HG02852 (cell line): ENCODE data around the gene FLOT1.
A peak's percentile ranks its signal among the peaks of the same experiment; 100 is the strongest.

Source experiments
- ATAC-seq: cut with Tn5 transposase; IDR thresholded peaks from one replicate; pipeline ENCODE4 v1.9.1; 2021; ENCODE audit warnings: mild to moderate bottlenecking, moderate library complexity; ENCODE audit not compliant: unreplicated experiment

The FLOT1 gene

GRCh38 chr6:30683183-30683979 lies 59.1 kb downstream of the FLOT1 start:
- no peak for ATAC-seq

GRCh38 chr6:30682143-30683117 lies 60.1 kb downstream of the FLOT1 start:
- ATAC-seq = peak; percentile 36

- no peak for ATAC-seq
These were observed 60.7 kb downstream of the FLOT1 start for GRCh38 chr6:30681766-30682142.

- ATAC-seq = no peak
These were observed 62.5 kb downstream of the FLOT1 start for GRCh38 chr6:30679765-30680535.

- no peak for ATAC-seq
These were observed 63.3 kb downstream of the FLOT1 start for GRCh38 chr6:30678964-30679726.
